Right hindlimb (tissue), 1 donor: ENCODE measurements around the gene PRKCSH.
A peak's percentile ranks its signal among the peaks of the same experiment; 100 is the strongest.
"Not testable (repeated sequence)": the region's sequence is repeated elsewhere in the genome, so short reads cannot be mapped to it uniquely, and the experiment has no call there.

Experiments
- DNase-seq: peaks from one replicate; pipeline ENCODE4 v3.0.0-alpha.2; 2018

Gene PRKCSH, protein sequence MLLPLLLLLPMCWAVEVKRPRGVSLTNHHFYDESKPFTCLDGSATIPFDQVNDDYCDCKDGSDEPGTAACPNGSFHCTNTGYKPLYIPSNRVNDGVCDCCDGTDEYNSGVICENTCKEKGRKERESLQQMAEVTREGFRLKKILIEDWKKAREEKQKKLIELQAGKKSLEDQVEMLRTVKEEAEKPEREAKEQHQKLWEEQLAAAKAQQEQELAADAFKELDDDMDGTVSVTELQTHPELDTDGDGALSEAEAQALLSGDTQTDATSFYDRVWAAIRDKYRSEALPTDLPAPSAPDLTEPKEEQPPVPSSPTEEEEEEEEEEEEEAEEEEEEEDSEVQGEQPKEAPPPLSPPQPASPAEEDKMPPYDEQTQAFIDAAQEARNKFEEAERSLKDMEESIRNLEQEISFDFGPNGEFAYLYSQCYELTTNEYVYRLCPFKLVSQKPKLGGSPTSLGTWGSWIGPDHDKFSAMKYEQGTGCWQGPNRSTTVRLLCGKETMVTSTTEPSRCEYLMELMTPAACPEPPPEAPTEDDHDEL

DNA sequence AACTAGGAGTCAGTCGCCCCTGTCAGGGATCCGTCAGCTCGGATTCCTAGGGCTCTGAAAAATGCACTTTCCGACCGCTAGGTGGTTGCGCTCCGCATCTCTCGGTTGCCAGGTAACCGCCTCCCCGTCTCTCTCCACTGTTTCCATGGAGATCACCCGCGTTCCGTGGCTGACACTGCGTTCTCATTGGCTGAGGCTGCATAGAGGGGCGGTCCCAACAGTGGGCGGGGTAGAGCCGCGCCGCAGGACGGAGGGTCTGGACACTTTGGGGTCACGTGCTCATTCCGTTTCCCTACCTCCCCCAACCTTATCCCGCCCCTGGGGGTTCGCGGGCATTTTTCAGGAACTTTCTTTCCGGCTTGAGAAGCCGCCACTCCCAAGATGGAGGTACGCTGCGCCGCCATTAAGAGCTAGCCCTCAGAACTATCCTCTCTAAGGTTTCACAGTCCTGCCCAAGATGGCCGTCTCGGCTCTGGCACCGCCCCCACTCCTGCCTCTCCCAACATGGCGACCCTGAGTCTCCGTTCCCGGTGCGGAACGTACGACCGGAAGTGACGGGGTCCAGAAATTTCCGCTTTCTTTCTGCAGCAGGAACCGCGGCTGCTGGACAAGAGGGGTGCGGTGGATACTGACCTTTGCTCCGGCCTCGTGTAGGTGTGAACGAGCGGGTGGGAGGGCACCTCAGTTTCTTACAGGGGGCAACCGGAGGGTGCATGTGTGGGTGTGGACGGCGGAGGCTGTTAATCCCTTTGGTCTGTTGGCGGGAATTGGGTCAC is at the start of gene PRKCSH, which contains the start of gene ODAD3:
PRKCSH (plus strand) TSS at position 579 of the 776 bp plus-strand sequence. CDS start 483 bp downstream, outside the sequence.
ODAD3 (minus strand) TSS at position 65 of the 776 bp plus-strand sequence. CDS start 105 bp downstream, outside the sequence.
- DNase-seq, result peak; percentile 100

- no peak for DNase-seq
Measured at GRCh38 chr19:11387162-11388034, 48.0 kb upstream of the PRKCSH start.

GRCh38 chr19:11390359-11390758 is 45.1 kb upstream of the PRKCSH start:
- DNase-seq, result no peak

GRCh38 chr19:11390933-11391680 is 44.3 kb upstream of the PRKCSH start:
- no peak for DNase-seq

GRCh38 chr19:11397089-11397610 is 38.3 kb upstream of the PRKCSH start:
- DNase-seq, result no peak

- no peak for DNase-seq
Measured at GRCh38 chr19:11399667-11400066, 35.8 kb upstream of the PRKCSH start.

GRCh38 chr19:11400798-11401197 is 34.6 kb upstream of the PRKCSH start:
- DNase-seq, result no peak

GRCh38 chr19:11401808-11402543 is 33.5 kb upstream of the PRKCSH start:
- no peak for DNase-seq

DNA sequence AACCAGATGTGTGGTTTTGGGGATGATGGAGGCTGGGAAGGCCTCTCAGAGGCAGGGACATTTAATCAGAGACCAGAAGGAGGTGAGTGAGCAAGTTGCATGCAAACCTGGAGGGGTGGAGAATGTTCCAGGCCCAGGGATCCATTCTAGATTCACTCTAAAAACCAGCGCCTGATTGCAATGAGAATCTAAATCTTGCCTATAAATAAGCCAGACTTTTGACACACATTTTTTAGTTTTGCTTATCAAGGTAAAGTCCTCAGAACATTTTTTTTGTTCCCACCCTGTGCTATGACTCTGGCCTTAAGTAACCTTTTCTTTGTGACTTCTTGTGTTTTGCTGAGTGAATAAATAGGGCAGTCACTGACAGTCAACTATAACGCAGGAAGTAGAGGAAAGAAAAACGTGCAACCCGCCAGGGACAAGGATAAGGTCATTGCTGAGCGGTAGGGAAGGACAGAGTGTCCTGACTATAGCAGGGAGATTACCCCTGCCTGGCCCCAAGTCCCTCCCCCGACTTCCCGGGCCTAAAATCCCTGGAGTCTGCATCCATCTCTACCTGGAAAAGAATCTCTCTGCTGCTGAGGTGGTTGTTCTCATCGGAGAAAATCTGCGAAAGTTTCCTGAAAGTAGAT is 30.7 kb upstream of the PRKCSH start:
- no peak for DNase-seq

DNA sequence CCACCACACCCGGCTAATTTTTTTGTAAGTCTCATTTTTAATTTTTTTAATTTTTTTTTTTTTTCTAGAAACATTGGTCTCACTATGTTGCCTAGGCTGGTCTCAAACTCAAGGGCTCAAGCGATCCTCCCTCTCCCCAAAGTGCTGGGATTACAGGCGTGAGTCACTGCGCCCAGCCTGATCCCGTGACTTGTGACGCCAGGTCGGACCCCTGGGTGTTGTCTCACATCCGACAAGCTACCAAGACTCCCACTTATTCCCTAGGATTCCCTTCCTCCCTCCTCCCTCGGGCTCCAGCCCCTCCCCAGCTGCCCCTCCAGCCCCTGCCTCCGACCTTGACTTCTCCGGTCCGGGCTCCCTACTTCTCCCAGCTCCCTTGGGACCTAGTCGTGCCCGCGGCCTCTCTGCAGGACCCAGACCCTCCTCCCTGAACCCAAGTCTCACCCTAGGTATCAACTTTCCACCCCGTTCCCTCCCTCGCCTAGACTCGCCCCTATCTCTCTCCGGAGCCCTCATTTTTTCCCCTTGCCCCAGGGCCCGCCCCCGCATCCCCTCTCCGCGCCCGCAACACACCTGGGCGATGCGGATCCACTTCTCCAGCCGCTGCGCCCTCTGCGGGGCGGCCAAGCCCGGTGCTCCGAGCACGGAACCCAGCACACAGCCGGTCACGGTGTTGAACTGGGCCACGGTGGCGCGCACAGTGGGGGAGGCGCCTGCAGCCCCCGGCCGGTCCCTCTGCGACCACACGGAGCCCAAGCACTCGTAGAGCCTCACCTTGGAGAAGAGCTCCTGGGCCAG is 29.4 kb upstream of the PRKCSH start:
- no peak for DNase-seq

DNA sequence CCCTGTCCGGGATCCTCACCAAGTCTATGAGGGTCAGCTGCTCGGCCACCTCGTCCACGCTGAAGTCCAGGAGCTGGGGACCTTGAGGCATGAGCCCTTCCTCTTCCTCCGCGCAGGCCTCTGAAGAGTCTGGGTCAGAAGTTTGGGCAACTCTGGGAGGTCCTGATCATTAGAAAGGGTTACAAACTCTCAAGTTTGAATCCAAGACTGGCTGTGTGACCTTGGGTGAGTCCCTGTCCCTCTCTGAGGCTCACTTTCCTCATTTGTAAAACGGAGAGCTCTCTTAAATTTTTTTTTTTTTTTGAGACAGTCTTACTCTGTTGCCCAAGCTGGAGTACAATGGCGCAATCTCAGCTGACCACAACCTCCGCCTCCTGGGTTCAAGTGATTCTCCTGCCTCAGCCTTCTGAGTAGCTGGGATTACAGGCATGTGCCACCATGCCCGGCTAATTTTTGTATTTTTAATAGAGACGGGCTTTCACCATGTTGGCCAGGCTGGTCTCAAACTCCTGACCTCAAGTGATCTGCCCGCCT is 28.7 kb upstream of the PRKCSH start:
- not testable (repeated sequence) for DNase-seq

- DNase-seq, result no peak
Measured at GRCh38 chr19:11408591-11408990, 26.8 kb upstream of the PRKCSH start.

- DNase-seq, result no peak
Measured at GRCh38 chr19:11410682-11411081, 24.8 kb upstream of the PRKCSH start.

DNA sequence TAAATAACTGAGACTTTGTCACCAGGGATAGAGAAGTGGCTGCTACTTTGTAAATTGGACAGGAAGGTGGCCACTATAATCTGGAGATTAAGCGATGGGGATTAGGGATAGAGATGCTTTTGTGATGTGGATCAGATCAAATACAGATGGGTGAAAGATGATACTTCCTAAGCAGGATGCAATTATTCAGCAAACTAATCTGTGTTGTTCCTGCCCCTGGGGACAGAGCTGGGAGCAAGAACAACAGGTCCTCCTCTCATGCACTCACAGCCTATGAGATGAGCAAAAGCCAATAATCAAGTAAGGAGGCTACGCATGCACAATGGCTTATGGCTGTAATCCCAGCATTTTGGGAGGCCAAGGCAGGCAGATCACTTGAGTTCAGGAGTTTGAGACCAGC is 20.9 kb upstream of the PRKCSH start:
- DNase-seq, result no peak

DNA sequence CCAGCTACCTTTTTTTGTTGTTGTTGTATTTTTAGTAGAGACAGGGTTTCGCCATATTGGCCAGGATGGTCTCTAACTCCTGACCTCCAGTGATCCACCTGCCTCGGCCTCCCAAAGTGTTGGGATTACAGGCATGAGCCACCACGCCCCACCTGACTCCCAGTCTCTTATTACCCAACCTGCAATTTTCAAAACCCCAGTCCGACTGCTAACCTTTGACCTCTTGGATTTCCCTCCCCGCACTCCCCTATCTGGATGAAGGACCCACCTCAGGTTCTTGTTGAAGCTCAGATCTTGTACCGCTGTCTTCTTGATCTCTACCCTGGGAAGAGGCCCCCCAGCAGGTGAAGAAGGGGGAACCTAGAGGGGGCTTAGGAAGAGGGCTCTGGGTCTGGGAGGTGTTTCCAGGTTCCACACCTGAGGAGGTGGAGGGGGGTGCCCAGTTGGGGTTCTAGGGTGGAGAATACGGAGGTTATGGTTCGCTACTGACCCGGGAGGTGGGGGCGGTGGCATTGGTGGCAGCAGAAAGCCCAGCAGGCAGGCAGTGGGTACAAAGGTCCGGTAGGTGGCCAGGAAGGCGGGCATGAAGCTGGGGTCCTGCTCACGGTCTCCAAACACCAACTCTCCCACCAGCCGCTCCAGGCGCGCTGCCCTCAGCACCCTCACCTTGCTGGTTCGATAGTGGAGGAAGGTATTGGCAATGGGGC is 18.9 kb upstream of the PRKCSH start:
- no peak for DNase-seq

DNA sequence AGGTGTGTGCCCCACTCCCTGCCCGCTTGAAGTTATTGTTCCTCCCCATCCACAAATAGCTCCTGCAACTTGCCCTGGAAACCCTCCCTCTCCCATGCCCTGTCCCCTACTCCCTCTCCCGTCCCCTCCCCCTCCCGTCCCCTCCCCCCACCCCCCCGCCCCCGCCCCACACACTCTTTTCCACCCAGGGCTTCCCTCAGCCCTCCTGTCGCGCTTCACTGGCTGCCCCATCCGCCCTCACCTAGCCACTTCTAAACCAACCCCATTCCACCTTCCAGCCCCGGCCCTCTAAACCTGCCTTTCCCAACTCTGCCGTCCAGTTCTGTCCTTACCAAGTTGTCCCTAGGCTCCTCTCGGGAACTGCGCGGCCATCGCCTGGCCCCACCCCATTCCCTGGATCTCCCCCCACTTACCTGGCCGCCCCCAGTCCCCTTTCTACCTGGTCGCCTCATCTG is 17.3 kb upstream of the PRKCSH start:
- no peak for DNase-seq

- no peak for DNase-seq
Measured at GRCh38 chr19:11418549-11419506, 16.6 kb upstream of the PRKCSH start, which contains the start of gene RGL3. Gene RGL3, minus strand, starts transcription at chr19:11419314. Its CDS starts 36 bp downstream, at chr19:11419278.
